Activated B cell treated with CpG ODN at 0.5 μM for 24 hours (primary cell): ENCODE results near the gene NUP153. TPM values are rescaled to one million over a fixed set of nuclear protein-coding genes. Genes with fewer than 3 reads are reported as not detected.

ENCODE experiments used
- ATAC-seq: fragments of 200-7000 bp; cut with Tn5 transposase; one replicate; pipeline ENCODE4 v1.10.0; 2021; ENCODE audit warnings: low read depth, mild to moderate bottlenecking, moderate library complexity
- CTCF ChIA-PET: fragments of 350-600 bp; sonication (Branson Sonifier 250); formaldehyde crosslinking; loops from one replicate; lab custom pipeline; 2021; ENCODE audit warnings: antibody characterized with exemption; lab: Charles Lee
- POLR2A ChIA-PET: fragments of 350-600 bp; sonication (Branson Sonifier 250); formaldehyde crosslinking; loops from one replicate; lab custom pipeline; 2021; ENCODE audit warnings: antibody characterized with exemption; lab: Charles Lee
- DNase-seq: peaks from one replicate; pipeline ENCODE4 v3.0.0; 2022
- H3K27ac Mint-ChIP-seq: one replicate; pipeline ENCODE4 v1.8.0; 2020; ENCODE audit warnings: mixed read lengths
- H3K27me3 Mint-ChIP-seq: one replicate; pipeline ENCODE4 v1.8.0; 2021; ENCODE audit warnings: mixed read lengths
- H3K36me3 Mint-ChIP-seq: one replicate; pipeline ENCODE4 v1.8.0; 2021; ENCODE audit warnings: low read depth, mixed read lengths
- H3K4me1 Mint-ChIP-seq: one replicate; pipeline ENCODE4 v1.8.0; 2021; ENCODE audit warnings: mixed read lengths
- H3K4me3 Mint-ChIP-seq: one replicate; pipeline ENCODE4 v1.8.0; 2020; ENCODE audit warnings: mild to moderate bottlenecking, mixed read lengths
- H3K9me3 Mint-ChIP-seq: one replicate; pipeline ENCODE4 v1.8.0; 2020; ENCODE audit warnings: mixed read lengths
- CTCF ChIP-seq: fragments of 200-600 bp; IDR thresholded peaks from one replicate; pipeline ENCODE4 v1.8.0; 2022; ENCODE audit warnings: antibody characterized with exemption, mild to moderate bottlenecking
- intact Hi-C: fragments of 100-400 bp; cut with micrococcal nuclease; formaldehyde crosslinking; loops from one replicate; pipeline ENCODE4 v1.15.1; 2024
- total RNA-seq: library from RNA; stranded (reverse); gene quantifications from 2 replicates; pipeline ENCODE4 v1.2.3, GENCODE V29; 2022

Gene NUP153
- total RNA-seq, 1 donor from 2014 or later = 63.8 TPM

DNA sequence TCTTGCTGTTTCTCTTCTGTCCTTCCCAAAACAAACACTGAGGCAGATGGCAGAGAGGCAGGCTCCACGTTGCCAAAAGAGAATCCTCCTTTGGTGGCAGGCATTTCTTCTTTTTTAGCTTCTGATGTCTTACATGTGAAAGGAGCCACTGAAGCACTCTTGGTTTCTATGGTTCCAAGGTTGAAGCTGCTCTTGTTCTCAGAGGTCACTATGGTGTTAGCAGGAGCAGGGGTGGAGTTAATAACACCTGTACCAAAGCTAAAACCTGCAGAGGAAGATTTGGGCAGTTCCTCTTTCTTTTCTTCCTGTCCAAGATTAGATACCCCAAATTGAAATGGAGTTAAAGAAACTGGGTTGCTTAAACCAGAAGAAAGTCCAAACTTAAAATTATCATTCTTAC lies 77.9 kb downstream of the NUP153 start:
- no peak for DNase-seq
- no peak for TF ChIP-seq CTCF
- ChIA-PET CTCF (no interaction called here), POLR2A (no interaction called here)
- Mint-ChIP-seq H3K27me3 (no peaks in the 10 kb centered on the region), H3K4me3 (no peak overlapping the region), H3K36me3 (peaks cover 85% of the 10 kb centered on the region), H3K27ac (peak overlapping the region; percentile 41), H3K4me1 (peaks cover 31% of the 10 kb centered on the region), H3K9me3 (no peaks in the 10 kb centered on the region)
- intact Hi-C loops = no loop called here
- no peak for ATAC-seq

GRCh38 chr6:17624396-17624795 lies 82.3 kb downstream of the NUP153 start:
- no peak for TF ChIP-seq CTCF
- Mint-ChIP-seq H3K4me1 (peaks cover 24% of the 10 kb centered on the region), H3K9me3 (no peaks in the 10 kb centered on the region), H3K4me3 (no peak overlapping the region), H3K27ac (no peak overlapping the region), H3K36me3 (peaks cover 76% of the 10 kb centered on the region), H3K27me3 (no peaks in the 10 kb centered on the region)
- ChIA-PET POLR2A (no interaction called here), CTCF (no interaction called here)
- intact Hi-C loops = no loop called here
- ATAC-seq = no peak
- DNase-seq = no peak

DNA sequence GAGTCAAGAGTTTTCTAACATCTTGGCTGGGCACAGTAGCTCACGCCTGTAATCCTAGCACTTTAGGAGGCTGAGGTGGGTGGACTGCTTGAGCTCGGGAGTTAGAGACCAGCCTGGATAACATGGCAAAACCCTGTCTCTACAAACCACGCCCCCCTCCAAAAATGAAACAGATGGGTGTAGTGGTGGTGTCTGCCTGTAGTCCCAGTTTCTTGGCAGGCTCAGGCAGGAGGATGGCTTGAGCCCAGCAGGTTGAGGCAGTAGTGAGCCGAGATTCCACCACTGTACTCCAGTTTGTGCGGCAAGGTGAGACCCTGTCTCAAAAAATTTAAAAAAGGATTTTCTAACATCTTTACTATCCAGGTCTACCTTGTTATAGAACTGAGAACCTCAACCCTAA lies 84.6 kb downstream of the NUP153 start:
- Mint-ChIP-seq H3K36me3 (peaks cover 77% of the 10 kb centered on the region), H3K27ac (no peak overlapping the region), H3K27me3 (no peaks in the 10 kb centered on the region), H3K9me3 (no peaks in the 10 kb centered on the region), H3K4me1 (peaks cover 16% of the 10 kb centered on the region), H3K4me3 (no peak overlapping the region)
- POLR2A ChIA-PET = no interaction called here
- ATAC-seq (no peak), DNase-seq (no peak)
- CTCF ChIA-PET = no interaction called here
- TF ChIP-seq CTCF = no peak
- intact Hi-C loops = no loop called here

DNA sequence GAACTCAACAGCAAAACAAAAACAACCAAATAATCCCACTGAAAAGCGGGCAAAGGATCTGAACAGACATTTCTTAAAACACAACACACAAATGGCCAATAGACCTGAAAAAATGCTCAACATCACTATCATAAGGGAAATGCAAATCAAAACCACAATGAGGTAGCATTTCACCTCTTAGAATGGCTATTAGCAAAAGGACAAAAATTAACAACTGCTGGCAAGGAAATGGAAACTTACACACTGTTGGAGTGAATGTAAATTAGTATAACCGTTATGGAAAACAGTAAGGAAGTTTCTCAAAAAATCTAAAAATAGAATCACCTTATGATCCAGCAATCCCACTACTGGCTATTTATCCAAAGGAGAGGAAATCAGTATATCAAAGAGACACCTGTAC lies 85.7 kb downstream of the NUP153 start:
- H3K36me3 Mint-ChIP-seq = peaks cover 79% of the 10 kb centered on the region
- no peaks in the 10 kb centered on the region for H3K9me3 Mint-ChIP-seq
- intact Hi-C loops = loop anchor here (1.0 kb wide), 1 partner anchor 21 kb away; the partner anchor contains the start of gene FAM8A1
- H3K27ac Mint-ChIP-seq = peak overlapping the region; percentile 9
- ATAC-seq (peak; percentile 31), DNase-seq (no peak)
- ChIA-PET CTCF (no interaction called here), POLR2A (no interaction called here)
- H3K4me1 Mint-ChIP-seq = peaks cover 16% of the 10 kb centered on the region
- H3K4me3 Mint-ChIP-seq = no peak overlapping the region
- no peaks in the 10 kb centered on the region for H3K27me3 Mint-ChIP-seq
- no peak for TF ChIP-seq CTCF

DNA sequence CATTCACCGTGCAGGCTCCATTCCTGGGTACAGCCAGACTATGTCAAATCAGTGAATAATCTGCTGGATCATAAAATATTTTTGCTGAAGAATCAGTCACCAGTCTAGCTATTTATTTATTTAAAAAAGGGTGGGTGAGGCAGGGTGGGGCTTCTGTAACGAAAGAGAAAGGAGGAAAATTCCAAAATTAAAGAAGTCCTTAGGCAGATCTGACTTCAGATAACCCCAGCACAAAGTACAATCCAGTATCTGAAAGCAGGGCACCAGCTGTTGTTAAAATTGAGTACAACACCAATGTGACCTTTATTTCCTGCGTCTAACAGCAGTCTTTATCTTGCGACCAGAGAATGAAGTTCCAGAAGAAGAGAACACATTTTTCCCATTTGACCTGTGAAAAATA lies 90.9 kb downstream of the NUP153 start:
- DNase-seq = no peak
- ATAC-seq = no peak
- H3K27ac Mint-ChIP-seq = no peak overlapping the region
- no peak overlapping the region for H3K4me3 Mint-ChIP-seq
- peaks cover 61% of the 10 kb centered on the region for H3K36me3 Mint-ChIP-seq
- H3K9me3 Mint-ChIP-seq = no peaks in the 10 kb centered on the region
- H3K27me3 Mint-ChIP-seq = no peaks in the 10 kb centered on the region
- TF ChIP-seq CTCF = no peak
- intact Hi-C loops = no loop called here
- ChIA-PET CTCF (no interaction called here), POLR2A (no interaction called here)
- peaks cover 7% of the 10 kb centered on the region for H3K4me1 Mint-ChIP-seq
